GM12878 (cell line): ENCODE measurements around the gene JAG1.

ENCODE experiments used
- CTCF ChIP-seq, 3 experiments: IDR thresholded peaks in 2 of 3; conservative IDR thresholded peaks in 1 of 3; 2 replicates each; pipeline ENCODE4 v1.5.1; 2011; ENCODE audit warnings: low read depth in 3 of 3, low read length in 3 of 3, mild to moderate bottlenecking in 3 of 3, control low read depth in 2 of 3, moderate library complexity in 2 of 3, inconsistent platforms in 1 of 3, mixed read lengths in 1 of 3; ENCODE audit not compliant: control insufficient read depth in 2 of 3, insufficient read depth in 1 of 3; ENCODE audit errors: extremely low read depth in 1 of 3
- E2F8 ChIP-seq: fragments of 450-650 bp; IDR thresholded peaks from 2 replicates; pipeline ENCODE4 v1.6.1; 2018; ENCODE audit warnings: mild to moderate bottlenecking, low read depth, moderate library complexity; ENCODE audit not compliant: partially characterized antibody
- POLR2AphosphoS5 ChIP-seq: IDR thresholded peaks from 2 replicates; pipeline ENCODE4 v1.6.1; 2011; ENCODE audit warnings: mild to moderate bottlenecking, low read length, inconsistent platforms
- PRDM15 ChIP-seq: fragments of 450-650 bp; formaldehyde crosslinking; IDR thresholded peaks from 2 replicates; pipeline ENCODE4 v1.4.0; 2020; ENCODE audit warnings: mild to moderate bottlenecking, moderate library complexity
- RAD21 ChIP-seq: IDR thresholded peaks from 2 replicates; pipeline ENCODE4 v1.6.1; 2011; ENCODE audit warnings: mild to moderate bottlenecking, low read depth, low read length, moderate library complexity; ENCODE audit not compliant: insufficient read depth
- TCF7 ChIP-seq: IDR thresholded peaks from 2 replicates; pipeline ENCODE4 v1.6.1; 2014; ENCODE audit warnings: antibody characterized with exemption, borderline replicate concordance
- USF1 ChIP-seq: IDR thresholded peaks from 2 replicates; pipeline ENCODE4 v1.6.1; 2011; ENCODE audit warnings: borderline replicate concordance, low read depth, mild to moderate bottlenecking, moderate library complexity, mixed read lengths, low read length; ENCODE audit not compliant: insufficient read depth; ENCODE audit errors: extremely low read length
- ZNF274 ChIP-seq: IDR thresholded peaks from one replicate; pipeline ENCODE4 v1.8.0; 2011; ENCODE audit not compliant: insufficient read length, insufficient read depth
- ZZZ3 ChIP-seq: IDR thresholded peaks from 2 replicates; pipeline ENCODE4 v1.6.1; 2011; ENCODE audit warnings: low read depth; ENCODE audit not compliant: control insufficient read depth, insufficient read length

- TF ChIP-seq CTCF (IDR thresholded peaks at IDR 0.05 in 2 of 3, conservative IDR thresholded peaks at IDR 0.05 in 1 of 3; ENCODE audit: control insufficient read depth in 2 of 3, extremely low read depth in 1 of 3, insufficient read depth in 1 of 3, low read depth in 3 of 3, low read length in 3 of 3) (no peak), ZZZ3 (no peak), USF1 (no peak), POLR2AphosphoS5 (no peak), PRDM15 (CRISPR knock-in tag) (no peak), ZNF274 (no peak), TCF7 (no peak), E2F8 (no peak), RAD21 (no peak)
These were observed 10.0 kb downstream of the JAG1 start for GRCh38 chr20:10663756-10664155.
